Activated CD4-positive, alpha-beta T cell treated with anti-CD3 and anti-CD28 coated beads, Interleukin-2, amount 10 ng/mL, durations not matched to agents 7 days and 5 days (primary cell): ENCODE data around the gene GOLGA8Q. TPM values are rescaled to one million over a fixed set of nuclear protein-coding genes. Genes with fewer than 3 reads are reported as not detected.
"Not testable (repeated sequence)": the region's sequence is repeated elsewhere in the genome, so short reads cannot be mapped to it uniquely, and the experiment has no call there.

Experiments
- CTCF ChIA-PET: fragments of 350-600 bp; sonication (Branson Sonifier 250); formaldehyde crosslinking; loops from one replicate; lab custom pipeline; 2021; ENCODE audit warnings: antibody characterized with exemption; lab: Charles Lee
- POLR2A ChIA-PET: fragments of 350-600 bp; sonication (Branson Sonifier 250); formaldehyde crosslinking; loops from one replicate; lab custom pipeline; 2021; ENCODE audit warnings: antibody characterized with exemption; lab: Charles Lee
- DNase-seq: peaks from one replicate; pipeline ENCODE4 v3.0.0-alpha.2; 2020
- H3K27ac Mint-ChIP-seq: one replicate; pipeline ENCODE4 v1.8.0; 2021; ENCODE audit warnings: mild to moderate bottlenecking, moderate library complexity, mixed read lengths
- H3K27me3 Mint-ChIP-seq: one replicate; pipeline ENCODE4 v1.8.0; 2021; ENCODE audit warnings: mixed read lengths
- H3K36me3 Mint-ChIP-seq: one replicate; pipeline ENCODE4 v1.8.0; 2021; ENCODE audit warnings: low read depth, mixed read lengths
- H3K4me1 Mint-ChIP-seq: one replicate; pipeline ENCODE4 v1.8.0; 2021; ENCODE audit warnings: mixed read lengths
- H3K4me3 Mint-ChIP-seq: one replicate; pipeline ENCODE4 v1.8.0; 2021; ENCODE audit warnings: mild to moderate bottlenecking, moderate library complexity, mixed read lengths
- H3K9me3 Mint-ChIP-seq: one replicate; pipeline ENCODE4 v1.8.0; 2021; ENCODE audit warnings: mixed read lengths
- total RNA-seq, 2 experiments: library from RNA; stranded (reverse); gene quantifications; one replicate each; pipeline ENCODE4 v1.2.3, GENCODE V29; 2021

GOLGA8Q gene
- total RNA-seq, 2 experiments from 2014 or later: 0.83 to 1.6 TPM

DNA sequence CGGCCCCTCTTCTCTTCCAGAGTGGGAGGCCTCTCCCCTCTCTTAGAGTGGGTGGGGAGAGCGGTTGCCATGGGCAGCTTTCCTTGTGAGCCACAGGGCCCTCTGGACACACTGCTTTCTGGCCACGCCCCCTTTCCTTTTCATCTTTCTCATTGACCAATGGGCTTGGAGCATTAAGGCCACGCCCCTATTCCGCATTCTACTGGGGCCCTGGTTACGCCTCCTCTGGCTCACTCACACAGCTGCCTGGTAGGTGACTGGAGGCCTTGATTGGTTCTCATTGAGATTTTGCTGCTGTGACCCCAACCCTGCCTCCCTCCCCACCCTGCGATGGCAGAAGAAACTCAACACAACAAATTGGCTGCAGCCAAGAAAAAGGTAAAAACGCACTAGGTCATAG, 51.9 kb downstream of the GOLGA8Q start, which contains the start of gene GOLGA8H:
TSS of gene GOLGA8H (plus strand) at position 233 of the 400 bp plus-strand sequence. CDS start at position 331, 98 bp downstream.
- H3K4me1 Mint-ChIP-seq, H3K36me3 Mint-ChIP-seq, H3K27ac Mint-ChIP-seq, H3K4me3 Mint-ChIP-seq, CTCF ChIA-PET, H3K27me3 Mint-ChIP-seq, DNase-seq, POLR2A ChIA-PET, H3K9me3 Mint-ChIP-seq: not testable (repeated sequence)

Other genes starting within 250 kb of the GOLGA8Q start
- gene CHRFAM7A, start 158.5 kb upstream of the GOLGA8Q start, total RNA-seq: not detected
- 1 to 10 TPM; 2.7 to 3.4 TPM for gene GOLGA8R, start 137.8 kb upstream of the GOLGA8Q start, total RNA-seq
- not detected for gene GOLGA8H, start 52.0 kb downstream of the GOLGA8Q start, total RNA-seq